SH-SY5Y (cell line): ENCODE data around the gene MAP4K2.

Source experiments
- GATA2 ChIP-seq: IDR thresholded peaks from 2 replicates; pipeline ENCODE4 v1.6.1; 2011; ENCODE audit warnings: mild to moderate bottlenecking, low read depth, low read length
- GATA3 ChIP-seq: IDR thresholded peaks from 2 replicates; pipeline ENCODE4 v1.6.1; 2011; ENCODE audit warnings: low read depth, mild to moderate bottlenecking, low read length, moderate library complexity

DNA sequence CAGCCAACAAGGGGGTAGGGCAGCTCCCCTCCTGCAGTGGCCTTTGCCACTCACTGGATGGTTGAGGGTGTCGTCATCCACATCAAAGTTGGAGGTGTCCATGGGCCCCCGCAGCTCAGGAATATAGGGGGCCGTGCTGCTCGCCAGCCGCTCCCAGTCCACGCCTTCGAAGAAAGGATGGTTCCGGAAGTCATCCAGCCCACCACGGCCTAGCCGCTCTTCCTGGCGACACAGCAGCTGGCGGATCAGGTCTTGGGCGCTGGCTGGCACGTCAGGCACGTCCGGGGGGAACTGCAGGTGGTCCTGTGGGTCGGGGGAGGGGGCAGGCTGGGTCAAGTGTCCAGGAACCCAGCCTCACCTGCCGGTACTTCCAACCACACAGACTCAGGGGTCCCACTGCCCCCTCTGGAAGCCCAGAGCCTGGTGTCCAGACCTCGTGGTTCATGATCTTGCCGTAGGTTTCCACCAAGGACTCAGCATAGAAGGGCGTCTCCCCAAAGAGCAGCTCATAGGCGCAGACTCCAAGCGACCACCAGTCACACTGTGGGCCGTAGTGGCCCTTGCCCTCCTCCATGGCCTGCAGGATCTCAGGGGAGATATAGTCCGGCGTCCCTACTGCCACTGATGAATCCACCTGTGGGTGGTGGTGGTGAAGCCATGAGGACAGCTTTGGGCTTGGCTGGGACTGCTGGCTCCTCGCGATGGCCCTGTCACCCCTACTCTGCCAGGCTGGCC is 35.8 kb upstream of the MAP4K2 start:
- TF ChIP-seq GATA2 (no peak), GATA3 (no peak)
